Measurements from ENCODE around the gene GNAT2. TPM values are rescaled to one million over a fixed set of nuclear protein-coding genes. Genes with fewer than 3 reads are reported as not detected.

The GNAT2 gene
- total RNA-seq, 4 donors from 2014 or later: 0.33 TPM; not detected in 3

- no peak overlapping the region for H3K27ac ChIP-seq (replicated peaks in 1 of 4)
- DNase-seq (ENCODE audit: extremely low spot score): peak; percentile 96
These were observed 24.2 kb upstream of the GNAT2 start for GRCh38 chr1:109643385-109644230.

GRCh38 chr1:109642626-109643025 lies 23.2 kb upstream of the GNAT2 start:
- H3K9me3 ChIP-seq: no peaks in the 10 kb centered on the region
- H3K27me3 ChIP-seq: no peaks in the 10 kb centered on the region
- WGBS: 62% methylated on average over 3 of the region's 3 CpGs
- H3K36me3 ChIP-seq: no peaks in the 10 kb centered on the region
- no peak overlapping the region for H3K27ac ChIP-seq (replicated peaks in 1 of 4)
- TF ChIP-seq POLR2A (IDR thresholded peaks at IDR 0.05; ENCODE audit: low read depth) (no peak), POLR2AphosphoS5 (IDR thresholded peaks at IDR 0.05) (no peak), CTCF (IDR thresholded peaks at IDR 0.05) (no peak), EP300 (IDR thresholded peaks at IDR 0.05) (no peak)
- DNase-seq (ENCODE audit: extremely low spot score): peak; percentile 19
- no peak overlapping the region for H3K4me3 ChIP-seq
- peaks cover 8 to 17% (median 10%) of the 10 kb centered on the region in 4 donors for H3K4me1 ChIP-seq
- intact Hi-C loops (cut with DNase I): loop anchor here (5.0 kb wide), 3 partner anchors 45 to 340 kb away; partner anchors contain the start of genes AHCYL1 and GSTM1

More at GRCh38 chr1:109643385-109644230, 24.2 kb upstream of the GNAT2 start:
- H3K4me3 ChIP-seq: peak overlapping the region in 2 of 4 donors; percentile 20 to 30
- no peaks in the 10 kb centered on the region for H3K9me3 ChIP-seq
- no peaks in the 10 kb centered on the region for H3K27me3 ChIP-seq
- TF ChIP-seq POLR2A (IDR thresholded peaks at IDR 0.05; ENCODE audit: low read depth) (no peak), EP300 (IDR thresholded peaks at IDR 0.05) (no peak), CTCF (IDR thresholded peaks at IDR 0.05) (peak; percentile 87 to 91 (median 87)), POLR2AphosphoS5 (IDR thresholded peaks at IDR 0.05) (no peak)
- WGBS: 55% methylated on average over 10 of the region's 32 CpGs
- peaks cover 8 to 17% (median 10%) of the 10 kb centered on the region in 4 donors for H3K4me1 ChIP-seq
- intact Hi-C loops (cut with DNase I): loop anchor here (5.0 kb wide), 3 partner anchors 44 to 339 kb away; partner anchors contain the start of genes AHCYL1 and GSTM1
- H3K36me3 ChIP-seq: no peaks in the 10 kb centered on the region

- peak; percentile 47 for DNase-seq (ENCODE audit: extremely low spot score)
- no peaks in the 10 kb centered on the region for H3K9me3 ChIP-seq
- H3K27ac ChIP-seq (replicated peaks in 1 of 4): no peak overlapping the region
- no peak for TF ChIP-seq POLR2AphosphoS5 (IDR thresholded peaks at IDR 0.05)
- TF ChIP-seq POLR2A (IDR thresholded peaks at IDR 0.05; ENCODE audit: low read depth): no peak
- no peak for TF ChIP-seq CTCF (IDR thresholded peaks at IDR 0.05)
- TF ChIP-seq EP300 (IDR thresholded peaks at IDR 0.05): no peak
- peaks cover 8 to 17% (median 10%) of the 10 kb centered on the region in 4 donors for H3K4me1 ChIP-seq
- H3K27me3 ChIP-seq: no peaks in the 10 kb centered on the region
- H3K36me3 ChIP-seq: no peaks in the 10 kb centered on the region
- no peak overlapping the region for H3K4me3 ChIP-seq
- intact Hi-C loops (cut with DNase I): loop anchor here (5.0 kb wide), 3 partner anchors 45 to 340 kb away; partner anchors contain the start of genes AHCYL1 and GSTM1
- WGBS: 76% methylated on average over 2 of the region's 2 CpGs
These were observed 22.4 kb upstream of the GNAT2 start for GRCh38 chr1:109641861-109642260.

- Histone ChIP-seq H3K4me3 (no peak overlapping the region), H3K9me3 (no peaks in the 10 kb centered on the region), H3K36me3 (no peaks in the 10 kb centered on the region), H3K27me3 (no peaks in the 10 kb centered on the region), H3K27ac (replicated peaks in 1 of 4) (no peak overlapping the region), H3K4me1 (peaks cover 11 to 24% (median 16%) of the 10 kb centered on the region in 4 donors)
- intact Hi-C loops (cut with DNase I): loop anchor here (5.0 kb wide), 3 partner anchors 46 to 341 kb away; partner anchors contain the start of genes AHCYL1 and GSTM1
- DNase-seq (ENCODE audit: extremely low spot score): peak; percentile 74
- TF ChIP-seq CTCF (IDR thresholded peaks at IDR 0.05): no peak
- no peak for TF ChIP-seq POLR2A (IDR thresholded peaks at IDR 0.05; ENCODE audit: low read depth)
- no peak for TF ChIP-seq POLR2AphosphoS5 (IDR thresholded peaks at IDR 0.05)
- TF ChIP-seq EP300 (IDR thresholded peaks at IDR 0.05): no peak
- 86% methylated on average over 2 of the region's 2 CpGs for WGBS
These were observed 21.8 kb upstream of the GNAT2 start for GRCh38 chr1:109641078-109641740.
